Measurements from ENCODE around the gene ARRDC5.

- TF ChIP-seq TSHZ1 (tag by site-specific recombination; IDR thresholded peaks at IDR 0.05; ENCODE audit: borderline replicate concordance) (no peak), REST (tag by site-specific recombination; IDR thresholded peaks at IDR 0.05) (no peak), PRDM4 (tag by site-specific recombination; IDR thresholded peaks at IDR 0.05) (no peak), ZNF121 (tag by site-specific recombination; IDR thresholded peaks at IDR 0.05) (no peak), ZNF280D (tag by site-specific recombination; IDR thresholded peaks at IDR 0.05) (no peak), BCL11A (tag by site-specific recombination; IDR thresholded peaks at IDR 0.05; ENCODE audit: low read depth) (no peak), YY2 (tag by site-specific recombination; IDR thresholded peaks at IDR 0.05) (no peak), SALL2 (tag by site-specific recombination; IDR thresholded peaks at IDR 0.05; ENCODE audit: borderline replicate concordance) (no peak), YY1 (tag by site-specific recombination; IDR thresholded peaks at IDR 0.05) (no peak), SCRT1 (tag by site-specific recombination; IDR thresholded peaks at IDR 0.05; ENCODE audit: borderline replicate concordance) (no peak), ZNF292 (tag by site-specific recombination; IDR thresholded peaks at IDR 0.05; ENCODE audit: borderline replicate concordance, low read depth) (no peak), CTCF (tag by site-specific recombination; IDR thresholded peaks at IDR 0.05) (no peak), ZBTB7A (tag by site-specific recombination; IDR thresholded peaks at IDR 0.05; ENCODE audit: low read depth) (no peak), KLF1 (tag by site-specific recombination; IDR thresholded peaks at IDR 0.05) (no peak)
Observed at GRCh38 chr19:4908781-4909155, 6.1 kb upstream of the ARRDC5 start.

Measured in HEK293 (cell line).